Subcutaneous adipose tissue (tissue), 4 donors: ENCODE data around the gene TBC1D20. TPM values are rescaled to one million over a fixed set of nuclear protein-coding genes. Genes with fewer than 3 reads are reported as not detected.

Source experiments
- total RNA-seq, 4 donors: library from RNA; depleted of rRNA; stranded (reverse); fragments of >200 nt; gene quantifications; one replicate each; pipeline ENCODE4 v1.1.0, GENCODE V29; 2016
- TF ChIP-seq, protein P1 (sequence below): fragments of 450-650 bp; IDR thresholded peaks from one replicate; pipeline ENCODE4 v1.5.1; 2016; ENCODE audit warnings: low read depth, mild to moderate bottlenecking, control low read depth, antibody characterized with exemption, moderate library complexity

Gene TBC1D20
- total RNA-seq, 4 donors from 2014 or later, result 36.9 to 54.5 (median 44.6) TPM

DNA sequence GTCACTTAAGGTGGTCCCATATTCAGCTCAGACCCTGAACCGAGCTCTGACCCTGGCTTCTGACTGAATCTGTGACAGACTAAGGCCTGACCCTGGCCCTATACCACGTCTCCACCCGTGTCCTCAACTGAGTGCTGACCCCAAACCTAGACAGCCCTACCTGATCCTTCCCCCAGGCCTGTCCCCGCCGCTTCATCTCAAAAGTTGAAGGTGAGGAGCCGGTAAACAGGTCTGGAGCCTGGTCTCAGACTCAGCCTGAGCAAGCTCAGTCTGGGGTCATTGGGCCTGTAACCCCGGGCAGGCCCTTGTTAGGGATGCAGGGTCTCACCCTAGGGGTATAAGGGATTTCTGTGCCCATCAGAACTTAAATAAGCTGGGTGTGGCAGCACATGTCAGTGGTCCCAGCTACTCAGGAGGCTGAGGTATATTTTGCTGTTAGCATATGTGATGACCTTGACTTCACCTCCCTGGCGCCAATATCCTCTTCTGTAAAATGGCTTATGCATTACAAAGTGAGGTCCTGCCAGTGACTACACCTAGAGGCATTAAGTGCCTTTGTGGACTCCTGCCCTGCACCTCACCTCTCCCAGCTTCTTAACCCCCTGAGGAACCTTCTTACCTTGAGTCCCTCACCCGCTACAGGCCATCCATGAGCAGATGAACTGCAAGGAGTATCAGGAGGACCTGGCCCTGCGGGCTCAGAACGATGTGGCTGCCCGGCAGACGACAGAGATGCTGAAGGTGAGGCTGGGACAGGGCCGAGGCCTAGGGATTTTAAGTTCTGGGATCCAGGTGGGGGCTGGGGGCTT is 34.3 kb downstream of the TBC1D20 start:
- TF ChIP-seq, protein P1, sequence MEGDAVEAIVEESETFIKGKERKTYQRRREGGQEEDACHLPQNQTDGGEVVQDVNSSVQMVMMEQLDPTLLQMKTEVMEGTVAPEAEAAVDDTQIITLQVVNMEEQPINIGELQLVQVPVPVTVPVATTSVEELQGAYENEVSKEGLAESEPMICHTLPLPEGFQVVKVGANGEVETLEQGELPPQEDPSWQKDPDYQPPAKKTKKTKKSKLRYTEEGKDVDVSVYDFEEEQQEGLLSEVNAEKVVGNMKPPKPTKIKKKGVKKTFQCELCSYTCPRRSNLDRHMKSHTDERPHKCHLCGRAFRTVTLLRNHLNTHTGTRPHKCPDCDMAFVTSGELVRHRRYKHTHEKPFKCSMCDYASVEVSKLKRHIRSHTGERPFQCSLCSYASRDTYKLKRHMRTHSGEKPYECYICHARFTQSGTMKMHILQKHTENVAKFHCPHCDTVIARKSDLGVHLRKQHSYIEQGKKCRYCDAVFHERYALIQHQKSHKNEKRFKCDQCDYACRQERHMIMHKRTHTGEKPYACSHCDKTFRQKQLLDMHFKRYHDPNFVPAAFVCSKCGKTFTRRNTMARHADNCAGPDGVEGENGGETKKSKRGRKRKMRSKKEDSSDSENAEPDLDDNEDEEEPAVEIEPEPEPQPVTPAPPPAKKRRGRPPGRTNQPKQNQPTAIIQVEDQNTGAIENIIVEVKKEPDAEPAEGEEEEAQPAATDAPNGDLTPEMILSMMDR, result no peak

GRCh38 chr20:427401-427800 is 34.9 kb downstream of the TBC1D20 start:
- TF ChIP-seq, protein P1, result no peak

GRCh38 chr20:426566-426965 is 35.8 kb downstream of the TBC1D20 start:
- TF ChIP-seq, protein P1, result no peak

DNA sequence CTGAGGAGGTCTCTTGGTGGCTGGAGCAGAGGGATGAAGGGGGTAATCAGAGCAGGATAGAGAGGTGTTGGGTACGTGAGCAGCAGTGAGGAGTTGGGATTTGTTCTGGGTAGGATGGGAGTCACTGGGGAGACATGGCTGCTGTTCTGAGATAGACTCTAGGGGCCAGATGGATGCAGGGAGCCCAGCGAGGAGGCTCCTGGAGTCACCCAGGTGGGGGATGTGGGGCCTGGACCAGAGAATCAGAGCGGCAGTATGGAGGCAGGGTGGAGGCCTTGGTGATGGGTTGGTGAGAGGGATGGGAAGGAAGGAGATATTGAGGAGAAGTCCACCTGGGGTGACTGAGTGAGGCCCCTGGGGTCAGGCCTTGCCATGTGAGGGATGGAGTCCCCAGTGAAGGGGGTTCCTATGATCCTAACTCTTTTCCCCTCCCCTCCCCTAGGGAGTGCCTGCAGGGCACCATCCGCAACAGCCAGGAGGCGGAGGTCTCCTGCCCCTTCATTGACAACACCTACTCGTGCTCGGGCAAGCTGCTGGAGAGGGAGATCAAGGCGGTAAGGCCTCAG is 40.6 kb downstream of the TBC1D20 start:
- TF ChIP-seq, protein P1, result no peak

- TF ChIP-seq, protein P1, result no peak
Measured at GRCh38 chr20:420721-421574, 41.4 kb downstream of the TBC1D20 start.

DNA sequence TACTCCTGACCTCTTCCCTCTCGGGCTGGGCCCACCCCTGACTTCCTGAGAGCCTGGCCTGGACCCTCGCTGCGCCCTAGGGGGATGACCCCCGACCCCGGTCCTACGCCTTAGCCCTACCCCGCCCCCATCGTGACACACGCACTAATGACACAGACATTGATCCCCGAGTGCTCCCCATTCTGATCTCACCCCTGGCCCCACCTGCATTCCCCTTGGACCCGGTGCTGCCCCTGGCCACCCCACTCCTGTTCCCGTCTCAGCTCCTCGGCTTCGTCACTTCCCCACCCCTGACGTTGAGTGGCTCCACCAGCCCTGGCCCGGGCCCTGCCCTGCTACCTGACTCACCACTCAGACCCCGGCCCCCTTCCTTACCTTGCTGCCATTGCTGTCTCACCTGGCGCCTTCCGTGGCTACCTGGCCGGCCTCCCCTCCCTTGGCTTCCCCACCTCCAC is 42.1 kb downstream of the TBC1D20 start:
- TF ChIP-seq, protein P1, result no peak
